Tibial nerve (tissue), 4 donors: ENCODE results near the gene ZNF215. TPM values are rescaled to one million over a fixed set of nuclear protein-coding genes. Genes with fewer than 3 reads are reported as not detected.

Experiments used
- DNase-seq, 2 donors: peaks; one replicate each; pipeline ENCODE4 v3.0.0-alpha.2; 2019; ENCODE audit warnings: low spot score in 2 of 2
- H3K27ac ChIP-seq, 4 donors: fragments of 200-600 bp; sonication (generic) in 3 of 4; one replicate each; pipeline ENCODE4 v1.5.1; 2017 to 2019; ENCODE audit warnings: mild to moderate bottlenecking in 1 of 4
- H3K27me3 ChIP-seq, 2 donors: fragments of 200-600 bp; sonication (generic) in 1 of 2; one replicate each; pipeline versions ENCODE4 v1.5.1 to v1.6.0; 2017 to 2019
- H3K36me3 ChIP-seq, 3 donors: fragments of 200-600 bp; sonication (generic); one replicate each; pipeline ENCODE4 v1.5.1; 2018 to 2019
- H3K4me1 ChIP-seq, 4 donors: fragments of 200-600 bp; sonication (generic) in 3 of 4; one replicate each; pipeline ENCODE4 v1.5.1; 2017 to 2019
- H3K4me3 ChIP-seq, 4 donors: fragments of 200-600 bp; sonication (generic) in 3 of 4; one replicate each; pipeline ENCODE4 v1.5.1; 2017 to 2019; ENCODE audit warnings: mild to moderate bottlenecking in 1 of 4, moderate library complexity in 1 of 4
- H3K9me3 ChIP-seq, 4 donors: fragments of 200-600 bp; sonication (generic) in 3 of 4; one replicate each; pipeline ENCODE4 v1.5.1; 2017 to 2019
- EP300 ChIP-seq, 2 donors: sonication (generic); formaldehyde crosslinking; IDR thresholded peaks; one replicate each; pipeline ENCODE4 v1.6.1; 2017; ENCODE audit warnings: antibody characterized with exemption in 2 of 2, mild to moderate bottlenecking in 1 of 2
- POLR2A ChIP-seq, 2 donors: fragments of 450-650 bp; IDR thresholded peaks; one replicate each; pipeline ENCODE4 v1.6.1; 2017; ENCODE audit warnings: antibody characterized with exemption in 2 of 2, mild to moderate bottlenecking in 2 of 2, moderate library complexity in 2 of 2
- WGBS, 2 donors: methylation state at CpG; one replicate each; pipeline ENCODE4 v1.1.5; 2018; 5-methylcytosine and 5-hydroxymethylcytosine counted together
- total RNA-seq, 4 donors: library from RNA; depleted of rRNA; stranded (reverse); fragments of >200 nt; gene quantifications; one replicate each; pipeline ENCODE4 v1.1.0, GENCODE V29; 2016
- TF ChIP-seq, protein P1 (sequence below), 5 experiments: fragments of 200-600 bp in 3 of 5; fragments of 450-650 bp in 2 of 5; sonication (generic) in 3 of 5; IDR thresholded peaks; one replicate each; pipeline ENCODE4 v1.5.1; 2016 to 2019; ENCODE audit warnings: antibody characterized with exemption in 5 of 5, mild to moderate bottlenecking in 3 of 5, moderate library complexity in 2 of 5

The ZNF215 gene
- total RNA-seq, 4 donors from 2014 or later = 0.20 to 2.6 (median 1.1) TPM

DNA sequence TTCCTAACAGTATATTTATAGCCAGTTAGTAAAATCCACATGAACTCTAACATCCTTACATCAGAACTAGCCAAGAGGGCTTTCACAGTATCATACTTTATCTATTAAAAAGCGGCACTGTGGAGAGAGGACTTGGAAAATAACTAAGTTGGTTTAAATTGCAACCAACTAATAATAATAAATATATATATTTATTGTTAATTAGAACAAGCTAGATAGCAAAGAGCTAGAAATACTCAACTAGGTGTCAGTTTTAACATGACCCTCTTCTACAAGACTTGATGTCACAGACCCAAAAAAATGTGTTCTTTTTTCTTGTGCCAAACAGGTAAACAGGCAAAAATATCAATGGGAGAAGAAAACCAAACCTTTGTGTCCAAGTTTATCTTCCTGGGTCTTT is 5.5 kb upstream of the ZNF215 start, which contains the start of gene OR2D3:
OR2D3 (plus strand) TSS at position 301 of the 400 bp plus-strand sequence; CDS start at position 301, 0 bp downstream.
- WGBS, 2 donors = 96 to 98% methylated on average over 1 of the region's 1 CpG
- H3K4me3 ChIP-seq = no peak within 1 kb of the TSS
- H3K9me3 ChIP-seq = no peaks in the 10 kb centered on the region
- DNase-seq = no peak
- TF ChIP-seq POLR2A (IDR thresholded peaks at IDR 0.05) = no peak
- TF ChIP-seq, protein P1, sequence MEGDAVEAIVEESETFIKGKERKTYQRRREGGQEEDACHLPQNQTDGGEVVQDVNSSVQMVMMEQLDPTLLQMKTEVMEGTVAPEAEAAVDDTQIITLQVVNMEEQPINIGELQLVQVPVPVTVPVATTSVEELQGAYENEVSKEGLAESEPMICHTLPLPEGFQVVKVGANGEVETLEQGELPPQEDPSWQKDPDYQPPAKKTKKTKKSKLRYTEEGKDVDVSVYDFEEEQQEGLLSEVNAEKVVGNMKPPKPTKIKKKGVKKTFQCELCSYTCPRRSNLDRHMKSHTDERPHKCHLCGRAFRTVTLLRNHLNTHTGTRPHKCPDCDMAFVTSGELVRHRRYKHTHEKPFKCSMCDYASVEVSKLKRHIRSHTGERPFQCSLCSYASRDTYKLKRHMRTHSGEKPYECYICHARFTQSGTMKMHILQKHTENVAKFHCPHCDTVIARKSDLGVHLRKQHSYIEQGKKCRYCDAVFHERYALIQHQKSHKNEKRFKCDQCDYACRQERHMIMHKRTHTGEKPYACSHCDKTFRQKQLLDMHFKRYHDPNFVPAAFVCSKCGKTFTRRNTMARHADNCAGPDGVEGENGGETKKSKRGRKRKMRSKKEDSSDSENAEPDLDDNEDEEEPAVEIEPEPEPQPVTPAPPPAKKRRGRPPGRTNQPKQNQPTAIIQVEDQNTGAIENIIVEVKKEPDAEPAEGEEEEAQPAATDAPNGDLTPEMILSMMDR (IDR thresholded peaks at IDR 0.05) = no peak
- TF ChIP-seq EP300 (IDR thresholded peaks at IDR 0.05) = no peak
- H3K36me3 ChIP-seq = no peaks in the 10 kb centered on the region
- no peak within 1 kb of the TSS for H3K27ac ChIP-seq
- H3K4me1 ChIP-seq = no peaks in the 10 kb centered on the region
- no peaks in the 10 kb centered on the region for H3K27me3 ChIP-seq

DNA sequence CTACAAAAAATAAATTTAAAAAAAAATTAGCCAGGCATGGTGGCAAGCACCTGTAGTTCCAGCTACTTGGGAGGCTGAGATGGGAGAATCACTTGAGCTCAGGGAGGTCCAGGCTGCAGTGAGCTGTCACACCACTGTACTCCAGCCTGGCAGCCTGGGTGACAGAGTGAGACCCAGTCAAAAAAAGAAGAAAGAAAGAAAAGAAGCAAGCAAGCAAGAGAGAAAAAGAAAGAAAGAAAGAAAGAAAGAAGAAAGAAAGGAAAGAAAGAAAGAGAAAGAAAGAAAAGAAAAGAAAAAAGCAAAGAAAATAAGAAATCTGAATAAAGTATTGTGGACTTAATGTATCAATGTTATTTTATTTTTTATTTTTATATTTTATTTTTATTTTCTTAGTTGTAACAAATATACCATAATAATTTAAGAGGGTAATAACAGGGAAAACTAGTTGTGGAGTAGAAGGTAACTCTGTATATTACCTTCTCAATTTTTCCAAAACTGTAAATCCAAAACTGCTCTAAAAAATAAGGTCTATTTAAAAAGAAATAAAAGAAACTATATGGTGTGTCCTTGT is 1.1 kb upstream of the ZNF215 start:
- Histone ChIP-seq H3K27ac (no peak overlapping the region), H3K36me3 (no peaks in the 10 kb centered on the region), H3K9me3 (no peaks in the 10 kb centered on the region), H3K4me1 (peaks cover 0 to 14% (median 8%) of the 10 kb centered on the region in 4 donors), H3K4me3 (no peak overlapping the region), H3K27me3 (no peaks in the 10 kb centered on the region)
- no peak for DNase-seq
- no peak for TF ChIP-seq EP300 (IDR thresholded peaks at IDR 0.05)
- TF ChIP-seq POLR2A (IDR thresholded peaks at IDR 0.05) = no peak
- TF ChIP-seq, protein P1 (IDR thresholded peaks at IDR 0.05) = no peak

- peak overlapping the region; percentile 35 to 67 (median 56) for H3K4me3 ChIP-seq
- no peaks in the 10 kb centered on the region for H3K36me3 ChIP-seq
- H3K9me3 ChIP-seq = no peaks in the 10 kb centered on the region
- 48 to 76% methylated on average over 2 of the region's 2 CpGs for WGBS, 2 donors
- no peaks in the 10 kb centered on the region for H3K27me3 ChIP-seq
- H3K4me1 ChIP-seq = peaks cover 0 to 14% (median 8%) of the 10 kb centered on the region in 4 donors
- no peak for DNase-seq
- H3K27ac ChIP-seq = peak overlapping the region in 1 of 4 donors; percentile 35
- TF ChIP-seq, protein P1 (IDR thresholded peaks at IDR 0.05) = no peak
- no peak for TF ChIP-seq POLR2A (IDR thresholded peaks at IDR 0.05)
- TF ChIP-seq EP300 (IDR thresholded peaks at IDR 0.05) = no peak
Observed at GRCh38 chr11:6925636-6926207, 504 bp upstream of the ZNF215 start.

GRCh38 chr11:6927030-6927617 is 898 bp downstream of the ZNF215 start:
- Histone ChIP-seq H3K9me3 (no peaks in the 10 kb centered on the region), H3K4me3 (peak overlapping the region; percentile 35 to 67 (median 56)), H3K27me3 (no peaks in the 10 kb centered on the region), H3K27ac (peak overlapping the region in 1 of 4 donors; percentile 35), H3K4me1 (peaks cover 0 to 14% (median 8%) of the 10 kb centered on the region in 4 donors), H3K36me3 (no peaks in the 10 kb centered on the region)
- no peak for TF ChIP-seq EP300 (IDR thresholded peaks at IDR 0.05)
- DNase-seq = no peak
- 10 to 16% methylated on average over 11 of the region's 11 CpGs for WGBS, 2 donors

- H3K27ac ChIP-seq = no peak overlapping the region
- peaks cover 0 to 14% (median 8%) of the 10 kb centered on the region in 4 donors for H3K4me1 ChIP-seq
- 52 to 60% methylated on average over 4 of the region's 4 CpGs for WGBS, 2 donors
- no peak overlapping the region for H3K4me3 ChIP-seq
- no peak for TF ChIP-seq POLR2A (IDR thresholded peaks at IDR 0.05)
- TF ChIP-seq, protein P1 (IDR thresholded peaks at IDR 0.05) = no peak
- no peak for TF ChIP-seq EP300 (IDR thresholded peaks at IDR 0.05)
- no peaks in the 10 kb centered on the region for H3K27me3 ChIP-seq
- no peaks in the 10 kb centered on the region for H3K9me3 ChIP-seq
- no peaks in the 10 kb centered on the region for H3K36me3 ChIP-seq
- no peak for DNase-seq
Observed at GRCh38 chr11:6928916-6929315, 2.7 kb downstream of the ZNF215 start.
